SK-N-MC (cell line): ENCODE results near the gene MED22.

Source experiments
- EZH2 ChIP-seq: fragments of 200-600 bp; sonication (generic); IDR thresholded peaks from one replicate; pipeline ENCODE4 v1.6.1; 2017; ENCODE audit warnings: antibody characterized with exemption
- FOXP2 ChIP-seq: optimal IDR thresholded peaks from 2 replicates; pipeline ENCODE3; 2011; ENCODE audit warnings: mild to moderate bottlenecking, moderate library complexity; ENCODE audit not compliant: insufficient read depth; ENCODE audit errors: extremely low read length, control extremely low read depth
- POLR2AphosphoS5 ChIP-seq: IDR thresholded peaks from 2 replicates; pipeline ENCODE4 v1.6.1; 2012; ENCODE audit warnings: mild to moderate bottlenecking, low read depth, low read length, borderline replicate concordance

DNA sequence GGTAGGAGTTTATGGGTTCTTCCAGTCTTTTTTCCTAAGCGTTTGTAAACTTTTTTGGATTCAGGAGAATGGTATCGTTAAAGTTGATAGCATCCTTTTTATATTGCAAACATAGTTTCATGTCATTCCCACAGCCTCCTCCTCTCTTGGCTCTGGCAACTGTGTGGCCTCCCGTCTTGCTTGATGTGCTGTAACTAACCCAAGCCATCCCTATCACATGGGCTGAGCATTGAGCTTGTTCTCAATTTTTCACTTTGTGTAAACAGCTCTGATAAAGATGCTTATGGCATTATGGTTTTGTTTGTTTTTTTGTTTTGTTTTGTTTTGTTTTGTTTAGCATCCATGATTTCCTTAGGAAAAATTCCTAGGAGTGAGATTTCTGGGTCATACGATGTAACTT is 32.8 kb upstream of the MED22 start:
- TF ChIP-seq POLR2AphosphoS5 (no peak), EZH2 (no peak), FOXP2 (no peak)
